Ectodermal cell (in vitro differentiated cells): Measurements from ENCODE around the gene ASL.
"Not testable (repeated sequence)": the region's sequence is repeated elsewhere in the genome, so short reads cannot be mapped to it uniquely, and the experiment has no call there.

ENCODE experiments used
- H3K27ac ChIP-seq: 2 replicates; pipeline ENCODE4 v1.7.0; 2013; ENCODE audit warnings: mild to moderate bottlenecking, low read depth, low read length; ENCODE audit not compliant: insufficient read depth, poor library complexity, severe bottlenecking
- H3K27me3 ChIP-seq: 2 replicates; pipeline ENCODE4 v1.7.0; 2013; ENCODE audit warnings: mild to moderate bottlenecking, low read length; ENCODE audit not compliant: insufficient read depth, control insufficient read depth, poor library complexity, severe bottlenecking
- H3K36me3 ChIP-seq: one replicate; pipeline ENCODE4 v1.7.0; 2013; ENCODE audit warnings: low read length; ENCODE audit not compliant: control insufficient read depth, insufficient read depth
- H3K4me1 ChIP-seq: one replicate; pipeline ENCODE4 v1.7.0; 2013; ENCODE audit warnings: low read length; ENCODE audit not compliant: control insufficient read depth, insufficient read depth
- H3K4me3 ChIP-seq: 2 replicates; pipeline ENCODE4 v1.7.0; 2013; ENCODE audit warnings: low read depth, low read length, control low read depth; ENCODE audit not compliant: insufficient read depth
- H3K9me3 ChIP-seq: 2 replicates; pipeline ENCODE4 v1.7.0; 2013; ENCODE audit warnings: mild to moderate bottlenecking, low read length, moderate library complexity; ENCODE audit not compliant: control insufficient read depth
- WGBS, 2 experiments: methylation state at CpG; one replicate each; pipeline ENCODE4 v1.1.7; 2013; ENCODE audit warnings: missing lambda C conversion rate in 2 of 2; 5-methylcytosine and 5-hydroxymethylcytosine counted together

Gene ASL

GRCh38 chr7:66099551-66100407 is 24.2 kb downstream of the ASL start:
- Histone ChIP-seq H3K4me1 (no peaks in the 10 kb centered on the region), H3K36me3 (no peaks in the 10 kb centered on the region), H3K9me3 (no peaks in the 10 kb centered on the region), H3K27me3 (no peaks in the 10 kb centered on the region), H3K27ac (no peak overlapping the region), H3K4me3 (no peak overlapping the region)
- 9 to 10% methylated on average over 15 of the region's 15 CpGs for WGBS, 2 experiments

GRCh38 chr7:66100408-66101050 is 24.9 kb downstream of the ASL start:
- no peaks in the 10 kb centered on the region for H3K36me3 ChIP-seq
- H3K27ac ChIP-seq, result no peak overlapping the region
- 68% methylated on average over 12 of the region's 12 CpGs for WGBS, 2 experiments
- H3K4me3 ChIP-seq, result no peak overlapping the region
- H3K9me3 ChIP-seq, result no peaks in the 10 kb centered on the region
- no peaks in the 10 kb centered on the region for H3K4me1 ChIP-seq
- no peaks in the 10 kb centered on the region for H3K27me3 ChIP-seq

GRCh38 chr7:66102168-66102567 is 26.5 kb downstream of the ASL start:
- 94 to 95% methylated on average over 6 of the region's 6 CpGs for WGBS, 2 experiments
- not testable (repeated sequence) for H3K36me3 ChIP-seq, H3K27me3 ChIP-seq, H3K27ac ChIP-seq, H3K4me3 ChIP-seq, H3K4me1 ChIP-seq, H3K9me3 ChIP-seq

- H3K36me3 ChIP-seq, H3K4me1 ChIP-seq, H3K4me3 ChIP-seq, H3K27ac ChIP-seq, H3K9me3 ChIP-seq, H3K27me3 ChIP-seq: not testable (repeated sequence)
- WGBS, 2 experiments, result 90 to 93% methylated on average over 3 of the region's 3 CpGs
Observed at GRCh38 chr7:66103994-66104393, 28.4 kb downstream of the ASL start.

GRCh38 chr7:66105263-66105748 is 29.7 kb downstream of the ASL start:
- Histone ChIP-seq H3K4me1 (no peaks in the 10 kb centered on the region), H3K27ac (no peak overlapping the region), H3K36me3 (no peaks in the 10 kb centered on the region), H3K4me3 (no peak overlapping the region), H3K9me3 (no peaks in the 10 kb centered on the region), H3K27me3 (no peaks in the 10 kb centered on the region)
- WGBS, 2 experiments, result 92 to 95% methylated on average over 5 of the region's 5 CpGs

GRCh38 chr7:66108410-66108809 is 32.8 kb downstream of the ASL start:
- not testable (repeated sequence) for H3K27ac ChIP-seq, H3K4me3 ChIP-seq, H3K4me1 ChIP-seq, H3K9me3 ChIP-seq, H3K36me3 ChIP-seq, H3K27me3 ChIP-seq
- 86 to 88% methylated on average over 5 of the region's 5 CpGs for WGBS, 2 experiments

- Histone ChIP-seq H3K27me3 (no peaks in the 10 kb centered on the region), H3K9me3 (no peaks in the 10 kb centered on the region), H3K4me1 (peaks cover 2% of the 10 kb centered on the region), H3K36me3 (no peaks in the 10 kb centered on the region), H3K27ac (no peak overlapping the region), H3K4me3 (no peak overlapping the region)
- 68 to 79% methylated on average over 9 of the region's 9 CpGs for WGBS, 2 experiments
Observed at GRCh38 chr7:66110856-66111255, 35.2 kb downstream of the ASL start.

GRCh38 chr7:66114743-66115649 is 39.4 kb downstream of the ASL start, which contains the start of gene CRCP:
Gene CRCP (plus strand): TSS chr7:66114847. CDS start chr7:66114963, 116 bp downstream.
- H3K9me3 ChIP-seq, result no peaks in the 10 kb centered on the region
- WGBS, 2 experiments, result 1 to 2% methylated on average over 67 of the region's 67 CpGs
- peaks cover 6% of the 10 kb centered on the region for H3K4me1 ChIP-seq
- H3K27ac ChIP-seq, result peak within 1 kb of the TSS; percentile 87
- H3K4me3 ChIP-seq, result peak within 1 kb of the TSS; percentile 77
- H3K36me3 ChIP-seq, result no peaks in the 10 kb centered on the region
- H3K27me3 ChIP-seq, result no peaks in the 10 kb centered on the region

GRCh38 chr7:66116680-66117420 is 41.2 kb downstream of the ASL start:
- H3K27ac ChIP-seq, H3K36me3 ChIP-seq, H3K4me3 ChIP-seq, H3K27me3 ChIP-seq, H3K9me3 ChIP-seq, H3K4me1 ChIP-seq: not testable (repeated sequence)
- WGBS, 2 experiments, result 94% methylated on average over 11 to 12 of the region's 12 CpGs
